ENCODE measurements around the gene AHNAK.

- TF ChIP-seq CTCF (conservative IDR thresholded peaks at IDR 0.05; ENCODE audit: low read length) (peak; percentile 75), EZH2phosphoT487 (IDR thresholded peaks at IDR 0.05; ENCODE audit: borderline replicate concordance, low read depth, low read length) (no peak)
Measured at GRCh38 chr11:62393061-62393611, 153.5 kb downstream of the AHNAK start.

Data from OCI-LY7 (cell line).